HT-29 (cell line): ENCODE measurements around the gene PANX1. TPM values are rescaled to one million over a fixed set of nuclear protein-coding genes. Genes with fewer than 3 reads are reported as not detected.
"Not testable (repeated sequence)": the region's sequence is repeated elsewhere in the genome, so short reads cannot be mapped to it uniquely, and the experiment has no call there.

Experiments
- DNase-seq: peaks from one replicate; pipeline ENCODE4 v3.0.0-alpha.2; 2015; ENCODE audit warnings: low spot score
- total RNA-seq: library from RNA; depleted of rRNA; stranded (reverse); fragments of >200 nt; shearing (Covaris generic); gene quantifications from 2 replicates; pipeline ENCODE4 v1.2.3, GENCODE V29; 2014; rRNA removed

The PANX1 gene, protein sequence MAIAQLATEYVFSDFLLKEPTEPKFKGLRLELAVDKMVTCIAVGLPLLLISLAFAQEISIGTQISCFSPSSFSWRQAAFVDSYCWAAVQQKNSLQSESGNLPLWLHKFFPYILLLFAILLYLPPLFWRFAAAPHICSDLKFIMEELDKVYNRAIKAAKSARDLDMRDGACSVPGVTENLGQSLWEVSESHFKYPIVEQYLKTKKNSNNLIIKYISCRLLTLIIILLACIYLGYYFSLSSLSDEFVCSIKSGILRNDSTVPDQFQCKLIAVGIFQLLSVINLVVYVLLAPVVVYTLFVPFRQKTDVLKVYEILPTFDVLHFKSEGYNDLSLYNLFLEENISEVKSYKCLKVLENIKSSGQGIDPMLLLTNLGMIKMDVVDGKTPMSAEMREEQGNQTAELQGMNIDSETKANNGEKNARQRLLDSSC
- total RNA-seq: 26.1 and 26.2 TPM in 2 replicates

GRCh38 chr11:94128746-94129511 is at the start of gene PANX1:
PANX1 (plus strand) TSS chr11:94128841; CDS start chr11:94129313, 472 bp downstream.
- peak; percentile 89 for DNase-seq

DNA sequence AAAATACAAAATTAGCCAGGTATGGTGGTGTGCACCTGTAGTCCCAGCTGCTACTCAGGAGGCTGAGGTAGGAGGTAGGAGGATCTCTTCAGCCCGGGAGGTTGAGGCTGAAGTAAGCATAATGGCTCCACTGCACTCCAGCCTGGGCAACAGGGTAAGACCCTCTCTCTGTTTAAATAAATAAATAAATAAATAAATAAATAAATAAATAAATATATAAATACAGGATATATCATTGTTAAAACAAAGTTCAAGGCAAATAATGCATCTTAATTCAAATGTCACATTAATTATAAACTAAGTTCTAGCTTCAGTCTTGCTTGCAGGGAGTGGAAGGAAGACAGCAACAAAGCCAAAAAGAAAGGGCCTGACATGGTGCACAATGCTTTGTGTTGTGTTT is 44.5 kb upstream of the PANX1 start:
- no peak for DNase-seq

DNA sequence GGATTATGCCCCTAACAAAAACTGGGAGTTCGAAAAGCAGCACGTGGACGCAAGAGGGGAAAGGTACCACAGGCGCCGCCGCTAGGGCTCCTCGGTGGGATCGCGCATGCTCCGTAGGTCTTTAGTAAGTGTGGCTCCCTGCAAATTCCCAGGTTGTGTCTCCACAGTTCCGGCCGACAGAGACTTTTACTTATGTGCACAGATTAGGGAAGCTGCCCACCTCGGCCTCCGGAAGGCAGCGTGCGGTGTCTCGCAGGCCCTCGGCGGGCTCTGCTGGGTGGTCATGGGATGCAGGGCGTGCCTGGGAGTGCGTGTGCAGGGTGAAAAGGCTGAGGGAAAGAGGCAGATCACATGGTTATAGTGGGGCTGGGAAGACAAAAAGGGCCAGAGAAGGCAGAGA is 39.7 kb upstream of the PANX1 start:
- DNase-seq: no peak

GRCh38 chr11:94089341-94089740 is 39.3 kb upstream of the PANX1 start:
- DNase-seq: no peak

GRCh38 chr11:94090401-94090800 is 38.2 kb upstream of the PANX1 start:
- DNase-seq: no peak

GRCh38 chr11:94091091-94091490 is 37.5 kb upstream of the PANX1 start:
- DNase-seq: no peak

- DNase-seq: no peak
Measured at GRCh38 chr11:94100253-94100652, 28.4 kb upstream of the PANX1 start.

DNA sequence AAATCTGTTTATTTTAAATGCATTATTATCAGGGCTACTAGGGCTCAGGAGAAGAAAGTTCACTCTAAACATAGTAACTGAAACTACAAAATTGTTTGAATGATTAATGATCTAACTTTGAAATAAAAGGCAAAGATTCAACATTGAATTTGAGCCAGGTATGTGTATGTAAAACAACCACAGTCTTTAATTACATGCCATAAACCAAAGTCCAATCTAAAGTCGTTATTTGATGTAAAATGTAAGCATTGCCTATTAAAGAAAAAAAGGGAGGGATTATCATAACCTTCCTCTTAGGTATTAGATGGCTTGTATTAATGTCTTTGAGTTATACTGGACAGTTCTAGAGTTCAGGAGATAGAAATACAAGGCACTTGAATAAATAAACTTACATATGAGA is 25.2 kb upstream of the PANX1 start:
- peak; percentile 47 for DNase-seq

- DNase-seq: no peak
Measured at GRCh38 chr11:94104734-94105133, 23.9 kb upstream of the PANX1 start.

DNA sequence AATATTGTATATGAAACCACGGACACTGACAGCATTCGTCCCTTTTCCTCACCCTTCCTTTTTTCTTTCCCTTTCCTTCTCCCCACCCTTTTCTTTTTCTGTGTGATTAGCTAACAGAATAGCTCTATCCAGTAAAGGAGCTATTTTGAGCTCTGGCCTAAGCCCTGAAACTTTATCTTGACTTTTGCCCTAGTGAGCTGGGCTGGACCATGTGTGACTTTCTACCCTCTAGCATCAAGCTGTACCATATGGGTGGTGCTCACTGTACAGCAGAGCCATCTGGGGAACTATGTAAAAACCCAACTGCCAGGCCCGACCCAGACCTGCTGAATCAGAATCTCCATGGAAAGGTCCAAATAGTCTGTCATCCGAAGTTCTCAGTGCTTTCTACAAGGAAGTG is 21.9 kb upstream of the PANX1 start:
- DNase-seq: no peak

- DNase-seq: peak; percentile 4
Measured at GRCh38 chr11:94107363-94107762, 21.3 kb upstream of the PANX1 start.

DNA sequence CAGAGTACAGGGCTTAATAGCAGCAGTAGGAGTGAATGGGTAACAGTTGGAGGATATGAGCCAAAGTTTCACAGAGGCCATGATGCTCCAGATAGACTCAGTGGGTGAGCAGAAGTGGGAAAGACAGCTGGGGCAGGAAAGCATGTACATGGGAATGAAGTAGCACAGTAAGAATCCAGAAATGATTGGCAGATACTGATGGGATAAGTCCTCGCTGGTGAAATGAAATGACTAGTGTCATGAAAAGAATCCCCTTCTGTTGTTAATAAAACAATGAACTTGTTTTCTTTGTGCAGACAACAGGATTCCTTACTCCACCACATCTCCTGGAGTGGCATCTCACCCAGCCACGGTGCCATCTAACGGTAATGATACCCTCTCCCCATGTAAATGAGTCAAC is 17.4 kb upstream of the PANX1 start:
- no peak for DNase-seq

- DNase-seq: no peak
Measured at GRCh38 chr11:94111660-94112059, 17.0 kb upstream of the PANX1 start.

DNA sequence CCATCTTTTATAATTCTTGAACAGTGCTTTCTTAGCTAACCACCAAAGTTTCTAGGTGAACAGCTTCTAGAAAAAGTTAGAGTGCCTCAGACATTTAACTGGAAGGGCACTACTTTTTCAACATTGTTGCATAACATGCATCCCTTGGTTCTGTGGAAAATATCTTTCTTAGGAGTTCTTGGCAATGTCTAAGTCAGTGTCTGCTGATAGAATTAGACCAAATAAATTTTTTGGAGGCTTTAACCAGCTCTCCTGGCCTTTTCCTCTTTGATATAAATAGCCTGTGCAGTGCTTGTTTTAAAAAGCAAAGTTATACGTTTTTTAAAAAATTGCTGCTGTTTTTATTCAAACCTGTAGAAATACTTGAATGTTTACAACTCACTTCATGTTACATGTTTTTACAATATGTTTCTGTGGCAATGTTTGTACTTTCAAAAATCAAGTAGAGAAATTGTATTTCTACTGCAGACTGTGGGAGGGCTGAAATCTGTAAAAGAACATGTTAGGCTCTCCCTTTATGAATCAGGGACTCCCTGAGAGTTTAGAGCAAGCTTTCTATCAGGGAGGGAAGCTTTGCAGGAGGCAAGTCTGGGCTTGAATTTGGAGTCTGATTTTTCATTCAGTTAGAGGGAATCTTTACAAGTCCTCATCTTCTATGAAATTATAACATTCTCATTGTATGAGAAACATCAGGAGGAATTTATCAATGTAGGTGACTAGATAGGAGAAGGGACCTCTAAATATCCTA is 16.3 kb upstream of the PANX1 start:
- no peak for DNase-seq

GRCh38 chr11:94117197-94117574 is 11.5 kb upstream of the PANX1 start:
- DNase-seq: no peak

DNA sequence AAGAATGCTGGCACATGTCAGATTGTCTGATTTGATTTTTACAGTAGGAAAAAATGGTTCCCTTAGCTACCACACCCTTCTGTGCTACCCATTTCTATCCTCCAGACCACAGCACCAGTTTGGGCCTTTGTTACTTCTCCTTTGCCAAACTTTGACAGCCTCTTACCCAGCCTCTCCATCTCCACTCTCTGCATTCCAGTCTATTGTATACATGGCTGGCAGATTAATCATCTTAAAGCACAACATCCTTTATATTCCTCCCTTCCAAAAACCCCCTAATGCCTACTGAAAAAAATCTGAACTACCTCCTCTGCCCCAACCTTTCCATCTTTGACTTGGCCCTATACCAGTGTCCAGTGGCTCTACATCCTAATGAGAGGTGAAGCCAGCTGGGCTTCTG is 10.8 kb upstream of the PANX1 start:
- DNase-seq: no peak

- DNase-seq: not testable (repeated sequence)
Measured at GRCh38 chr11:94119676-94120075, 9.0 kb upstream of the PANX1 start.

- DNase-seq: not testable (repeated sequence)
Measured at GRCh38 chr11:94120516-94120915, 8.1 kb upstream of the PANX1 start.

DNA sequence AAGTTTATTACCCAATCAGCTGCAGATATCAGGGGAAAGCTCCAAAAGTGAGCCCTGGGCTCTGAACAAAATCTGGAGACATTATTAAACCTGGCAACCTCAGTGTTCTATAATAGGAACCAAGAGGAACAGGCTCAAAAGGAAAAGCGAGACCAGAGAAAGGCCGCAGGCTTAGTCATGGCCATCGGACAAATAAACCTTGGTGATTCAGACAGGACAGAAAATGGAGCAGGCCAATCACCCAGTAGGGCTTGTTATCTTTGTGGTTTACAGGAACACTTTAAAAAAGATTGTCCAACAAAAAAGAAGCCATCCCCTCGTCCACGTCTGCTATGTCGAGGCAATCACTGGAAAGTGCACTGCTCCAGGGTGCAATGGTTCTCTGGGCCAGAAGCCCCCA is 7.7 kb upstream of the PANX1 start:
- DNase-seq: no peak

DNA sequence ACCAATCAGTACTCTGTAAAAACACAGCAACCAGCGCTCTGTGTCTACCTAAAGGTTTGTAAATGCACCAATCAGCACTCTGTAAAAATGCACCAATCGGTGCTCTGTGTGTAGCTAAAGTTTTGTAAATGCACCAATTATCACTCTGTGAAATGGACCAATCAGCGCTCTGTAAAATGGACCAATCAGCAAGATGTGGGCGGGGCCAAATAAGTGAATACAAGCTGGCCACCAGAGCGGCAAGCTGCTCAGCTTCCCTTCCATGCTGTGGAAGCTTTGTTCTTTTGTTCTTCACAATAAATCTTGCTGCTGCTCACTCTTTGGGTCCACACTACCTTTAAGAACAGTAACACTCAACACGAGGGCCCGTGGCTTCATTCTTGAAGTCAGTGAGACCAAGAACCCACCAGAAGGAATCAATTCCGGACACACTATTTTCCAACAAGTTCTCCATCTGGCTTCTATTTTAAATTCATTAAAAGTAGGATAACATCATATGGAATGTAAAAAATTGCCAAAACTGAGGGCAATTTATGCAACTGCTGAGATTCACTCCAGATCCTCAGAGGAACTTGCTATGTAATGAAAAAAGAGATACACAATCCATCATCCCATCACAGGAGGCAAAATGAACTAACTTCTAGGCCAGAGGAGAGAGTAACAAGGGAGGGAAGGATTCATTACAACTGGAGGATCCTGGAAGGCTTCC is 3.1 kb upstream of the PANX1 start:
- no peak for DNase-seq

- no peak for DNase-seq
Measured at GRCh38 chr11:94127638-94128037, 1.0 kb upstream of the PANX1 start.
